Putamen (tissue), 1 donor: ENCODE measurements around the gene LRP1.
A peak's percentile ranks its signal among the peaks of the same experiment; 100 is the strongest.
"Not testable (repeated sequence)": the region's sequence is repeated elsewhere in the genome, so short reads cannot be mapped to it uniquely, and the experiment has no call there.

Experiments
- DNase-seq: peaks from one replicate; pipeline ENCODE4 v3.0.0-alpha.2; 2016; ENCODE audit warnings: low spot score

LRP1 gene

DNA sequence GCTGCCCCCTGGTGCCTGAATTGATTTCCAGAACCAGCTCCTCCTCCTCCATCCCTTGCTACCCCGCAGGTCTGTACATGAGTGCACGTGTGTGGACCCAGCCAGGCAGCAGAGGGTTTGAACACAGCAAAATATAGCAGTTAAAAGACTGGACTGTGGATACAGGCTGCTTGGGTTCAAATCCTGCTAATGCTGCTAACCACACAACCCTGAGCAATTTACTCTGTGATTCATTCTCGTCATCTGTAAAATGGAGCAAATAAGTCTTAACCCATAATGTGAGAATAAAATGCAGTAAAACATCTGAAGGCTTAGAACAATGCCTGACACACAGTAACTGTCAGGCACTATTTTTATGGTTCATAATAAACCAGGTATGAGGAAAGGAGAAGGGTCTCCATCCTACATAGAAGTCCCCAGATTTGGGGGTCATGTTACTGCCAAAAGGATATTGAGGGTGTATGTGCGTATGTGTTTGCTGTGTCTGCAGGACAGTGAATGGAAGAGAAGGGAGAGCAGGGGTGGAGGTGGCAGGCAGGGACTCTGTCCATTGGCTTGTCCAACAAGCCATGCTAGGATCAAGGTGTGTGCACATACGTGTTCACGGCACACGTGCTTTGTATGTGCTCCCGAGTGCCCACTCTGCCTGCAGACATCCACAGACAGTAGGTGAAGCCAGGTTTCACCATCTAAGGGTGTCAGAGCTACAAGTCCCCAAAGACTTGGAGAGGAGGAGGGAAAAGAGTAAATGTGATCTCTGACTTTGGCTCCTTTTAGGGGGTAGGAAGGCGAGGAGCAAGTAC is 15.6 kb upstream of the LRP1 start:
- no peak for DNase-seq

DNA sequence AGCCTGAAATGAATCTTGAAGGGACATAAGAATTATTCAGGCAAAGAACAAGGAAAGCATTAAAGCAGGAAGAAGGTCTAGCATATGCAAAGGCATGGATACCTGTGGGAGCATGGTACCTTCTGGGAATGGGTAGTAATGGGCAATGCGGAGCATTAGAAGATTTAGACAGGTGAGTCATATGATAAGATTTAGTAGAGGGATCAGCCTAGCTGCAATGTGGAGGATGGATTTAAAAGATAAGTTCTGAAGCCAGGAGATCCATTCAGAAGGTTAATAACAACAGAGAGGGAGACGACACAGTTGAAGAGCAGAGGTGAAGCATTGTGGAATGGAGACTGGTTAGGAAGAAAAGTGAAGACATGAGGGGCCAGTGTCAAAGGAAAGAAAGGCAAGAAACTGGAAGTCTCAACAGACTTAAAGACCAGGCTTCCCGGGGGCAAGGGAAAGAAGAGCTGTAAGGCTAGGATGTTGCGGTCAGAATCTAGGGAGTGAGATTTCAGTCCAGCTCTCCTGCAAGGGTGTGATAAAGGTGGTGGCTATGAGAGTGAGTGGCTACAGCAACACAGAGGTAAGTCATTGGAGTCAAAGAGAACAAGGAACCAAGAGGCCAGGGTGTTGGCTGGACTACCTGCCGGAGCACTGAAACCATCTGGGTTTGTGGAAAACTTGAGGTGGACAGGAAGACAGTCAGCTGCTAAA is 11.6 kb upstream of the LRP1 start:
- no peak for DNase-seq

DNA sequence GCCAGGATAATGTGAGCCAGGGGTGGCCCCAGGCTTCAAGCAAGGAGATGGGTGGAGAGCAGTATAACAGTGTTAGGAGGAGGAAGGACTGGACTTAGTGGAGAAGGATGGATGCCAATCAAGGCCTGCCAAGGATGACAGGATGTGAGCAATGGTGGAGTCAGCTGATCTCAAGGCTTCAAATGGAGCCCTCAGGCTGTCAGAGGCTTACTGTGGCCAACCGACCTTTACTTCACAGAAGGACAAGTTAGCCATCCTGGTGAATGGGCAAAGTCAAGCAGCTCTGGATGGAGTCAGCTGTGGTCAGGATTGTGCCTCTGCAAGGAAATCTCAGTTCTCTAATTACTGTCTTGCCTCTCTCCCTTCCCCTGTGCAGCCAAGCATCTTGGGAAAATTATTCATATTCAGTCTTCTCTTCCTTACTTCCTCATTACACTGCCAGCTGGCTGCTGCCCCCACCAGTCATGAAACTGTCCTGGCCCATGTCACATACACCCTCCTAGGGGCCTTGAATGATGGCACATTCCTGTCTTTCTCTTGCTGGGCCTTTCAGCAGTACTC is 9.5 kb upstream of the LRP1 start:
- no peak for DNase-seq

DNA sequence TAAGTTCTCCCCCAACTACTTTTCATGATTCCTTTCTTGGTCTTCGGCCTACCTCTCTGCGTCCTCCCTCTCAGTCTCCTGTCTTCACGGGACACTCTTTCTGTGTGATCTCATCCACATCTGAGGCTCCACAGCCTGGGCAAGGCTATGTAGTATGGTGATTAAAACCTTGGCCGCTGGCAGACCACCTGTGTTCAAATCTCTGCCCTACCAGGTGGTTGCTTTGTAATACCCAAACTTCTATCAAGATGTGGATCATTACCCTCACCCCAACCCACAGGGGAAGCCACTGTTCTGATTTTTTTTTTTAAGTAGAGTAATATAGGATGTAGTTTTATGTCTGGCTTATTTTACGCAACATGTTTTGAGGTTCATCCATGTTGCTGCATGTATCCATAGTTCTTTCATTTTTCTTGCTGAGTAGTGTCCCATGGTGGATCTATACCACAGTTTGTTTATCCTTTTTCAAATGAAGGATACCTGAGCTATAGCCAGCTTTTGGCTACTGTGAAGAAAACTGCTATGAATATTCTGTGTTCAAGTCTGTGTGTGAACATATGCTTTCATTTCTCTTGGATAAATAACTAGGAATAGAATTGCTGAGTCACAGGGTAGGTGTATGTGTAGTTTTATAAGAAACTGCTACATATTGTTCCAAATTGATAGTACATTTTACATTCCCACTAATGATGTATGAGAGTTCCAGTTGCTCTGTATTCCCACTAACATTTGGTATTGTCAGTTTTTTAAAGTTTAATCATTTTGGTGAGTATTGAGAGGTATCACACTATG is 8.8 kb upstream of the LRP1 start:
- no peak for DNase-seq

DNA sequence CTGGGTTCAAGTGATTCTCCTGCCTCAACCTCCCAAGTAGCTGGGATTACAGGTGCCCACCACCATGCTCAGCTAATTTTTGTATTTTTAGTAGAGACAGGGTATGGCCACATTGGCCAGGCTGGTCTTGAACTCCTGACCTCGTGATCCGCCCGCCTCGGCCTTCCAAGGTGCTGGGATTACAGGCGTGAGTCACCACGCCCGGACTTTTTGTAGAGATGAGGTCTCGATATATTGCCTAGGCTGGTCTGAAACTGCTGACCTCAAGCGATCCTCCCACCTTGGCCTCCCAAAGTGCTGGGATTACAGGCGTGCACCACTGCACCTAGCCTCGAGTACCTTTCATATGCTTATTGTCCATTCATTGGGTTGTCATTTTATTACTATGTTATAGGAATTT is 7.6 kb upstream of the LRP1 start:
- DNase-seq: not testable (repeated sequence)

DNA sequence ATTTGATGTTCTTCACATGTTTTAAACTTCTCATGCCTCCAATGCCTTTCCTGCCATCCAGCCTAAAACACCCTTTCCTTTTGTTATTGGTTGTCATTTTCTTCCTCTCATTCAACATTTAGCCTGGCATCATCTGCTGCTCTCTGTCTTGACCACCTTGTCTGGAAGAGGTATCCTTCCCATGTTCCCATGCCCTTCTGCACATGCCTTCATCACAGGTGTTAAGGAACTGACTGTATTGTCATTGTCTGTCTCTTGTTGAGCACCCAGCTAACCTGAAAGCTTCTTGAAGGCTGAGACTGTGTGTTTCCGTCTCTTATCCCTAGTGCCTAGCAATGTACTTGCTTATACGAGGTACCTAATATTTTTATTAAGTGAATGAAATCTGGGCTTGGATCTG is 4.5 kb upstream of the LRP1 start:
- no peak for DNase-seq

DNA sequence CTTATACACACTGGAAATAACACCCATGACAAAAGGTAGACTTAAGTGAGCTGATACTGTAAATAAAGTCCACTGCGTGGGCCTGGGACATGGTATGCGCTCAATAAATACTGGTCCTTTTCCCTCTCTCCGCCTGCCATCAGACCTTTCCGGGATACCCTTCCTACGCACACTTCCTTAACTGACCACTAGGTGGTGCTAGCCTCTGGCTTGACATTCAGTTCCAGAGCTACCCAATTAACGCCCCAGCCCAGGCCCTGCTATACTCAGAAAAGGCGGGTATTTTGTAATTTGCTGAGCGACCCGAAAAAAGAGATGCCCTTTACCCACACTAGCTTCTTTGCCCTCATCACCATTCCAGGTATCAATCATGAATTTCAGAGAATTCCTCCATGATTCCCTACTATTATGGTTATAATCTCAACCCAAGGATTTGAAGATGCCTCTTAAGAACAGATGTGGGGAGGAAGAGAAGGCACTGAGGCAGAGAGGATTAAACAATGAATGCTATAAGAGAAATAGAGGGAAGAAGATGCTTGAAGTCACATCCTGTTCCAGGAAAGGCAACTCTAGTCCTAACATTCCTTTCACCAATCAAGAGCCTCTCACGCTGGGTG is 3.9 kb upstream of the LRP1 start:
- DNase-seq: peak; percentile 76

DNA sequence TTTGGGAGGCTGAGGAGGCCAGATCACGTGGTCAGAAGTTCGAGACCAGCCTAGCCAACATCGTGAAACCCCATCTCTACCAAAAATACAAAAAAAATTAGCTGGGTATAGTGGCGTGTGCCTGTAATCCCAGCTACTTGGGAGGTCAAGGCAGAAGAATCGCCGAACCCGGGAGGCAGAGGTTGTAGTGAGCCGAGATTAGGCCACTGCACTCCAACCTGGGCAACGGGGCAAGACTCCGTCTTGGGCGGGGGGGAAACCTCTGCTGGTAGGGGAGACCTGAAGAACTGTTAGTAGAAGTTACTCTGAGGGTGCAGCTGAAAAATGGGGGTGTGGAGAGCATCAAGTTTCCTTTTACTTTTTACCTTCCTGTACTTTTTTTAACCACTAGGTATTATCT is 2.2 kb upstream of the LRP1 start:
- no peak for DNase-seq

DNA sequence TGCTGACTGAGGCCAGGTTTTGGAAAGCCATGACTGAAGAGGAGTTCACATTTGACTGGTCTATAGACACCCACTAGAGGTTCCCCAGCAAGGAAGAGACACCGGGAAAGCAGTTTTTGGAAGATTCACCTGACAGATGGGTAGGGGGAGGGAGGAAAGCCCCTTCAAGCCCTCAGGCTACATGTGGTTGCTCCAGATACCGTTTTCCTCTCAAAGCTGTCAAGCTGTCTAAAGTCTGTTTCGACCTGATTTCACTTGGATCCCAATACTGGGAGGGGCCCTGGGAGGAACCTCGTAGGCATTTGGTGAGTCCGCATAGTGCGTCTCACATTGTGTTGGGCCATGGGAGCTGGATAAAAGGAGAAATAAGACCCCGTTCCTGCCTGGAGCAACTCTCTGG is 1.7 kb upstream of the LRP1 start:
- no peak for DNase-seq

DNA sequence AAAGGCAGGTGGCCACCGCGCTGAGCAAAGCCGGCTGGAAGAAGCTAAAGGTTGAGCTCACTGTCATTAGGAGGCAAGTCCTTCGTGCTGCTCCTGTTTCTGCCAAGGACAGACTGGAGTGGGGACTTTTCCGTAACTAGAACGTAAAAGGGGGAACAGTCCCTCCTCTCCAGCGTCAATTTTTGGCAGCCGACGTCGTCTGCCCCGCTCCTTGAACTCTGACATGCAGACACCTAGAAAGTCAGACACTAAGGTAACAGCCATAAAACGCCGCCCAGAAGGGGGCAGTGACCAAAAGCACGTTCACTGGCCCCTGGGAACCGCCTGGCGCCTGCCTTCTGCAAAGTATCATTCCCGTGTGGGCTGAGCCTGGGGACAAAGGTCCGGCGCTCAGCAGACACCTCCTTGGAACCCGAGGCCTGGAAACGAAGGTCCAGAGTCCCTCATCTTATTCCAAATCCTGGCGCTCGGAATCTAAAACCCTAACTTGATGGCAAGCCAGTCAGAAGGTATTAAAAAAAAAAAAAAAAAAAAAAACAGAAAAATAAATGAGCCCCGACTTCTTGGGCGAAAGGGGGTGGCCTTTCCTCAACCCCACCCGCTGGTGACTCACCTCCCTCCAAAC is 1.1 kb upstream of the LRP1 start:
- DNase-seq: no peak

DNA sequence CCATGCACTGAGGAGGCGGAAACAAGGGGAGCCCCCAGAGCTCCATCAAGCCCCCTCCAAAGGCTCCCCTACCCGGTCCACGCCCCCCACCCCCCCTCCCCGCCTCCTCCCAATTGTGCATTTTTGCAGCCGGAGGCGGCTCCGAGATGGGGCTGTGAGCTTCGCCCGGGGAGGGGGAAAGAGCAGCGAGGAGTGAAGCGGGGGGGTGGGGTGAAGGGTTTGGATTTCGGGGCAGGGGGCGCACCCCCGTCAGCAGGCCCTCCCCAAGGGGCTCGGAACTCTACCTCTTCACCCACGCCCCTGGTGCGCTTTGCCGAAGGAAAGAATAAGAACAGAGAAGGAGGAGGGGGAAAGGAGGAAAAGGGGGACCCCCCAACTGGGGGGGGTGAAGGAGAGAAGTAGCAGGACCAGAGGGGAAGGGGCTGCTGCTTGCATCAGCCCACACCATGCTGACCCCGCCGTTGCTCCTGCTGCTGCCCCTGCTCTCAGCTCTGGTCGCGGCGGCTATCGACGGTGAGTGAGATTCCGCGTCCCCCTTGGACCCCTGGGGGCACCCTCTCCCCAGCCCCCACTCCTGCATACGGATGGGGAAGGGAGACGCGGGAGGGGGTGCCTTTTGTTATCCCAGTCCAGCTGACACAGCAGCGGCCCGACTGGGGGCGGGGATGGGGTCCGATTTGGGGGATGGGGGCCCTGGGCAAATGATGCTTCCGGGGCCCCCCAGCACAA is 400 bp downstream of the LRP1 start:
- DNase-seq: no peak

DNA sequence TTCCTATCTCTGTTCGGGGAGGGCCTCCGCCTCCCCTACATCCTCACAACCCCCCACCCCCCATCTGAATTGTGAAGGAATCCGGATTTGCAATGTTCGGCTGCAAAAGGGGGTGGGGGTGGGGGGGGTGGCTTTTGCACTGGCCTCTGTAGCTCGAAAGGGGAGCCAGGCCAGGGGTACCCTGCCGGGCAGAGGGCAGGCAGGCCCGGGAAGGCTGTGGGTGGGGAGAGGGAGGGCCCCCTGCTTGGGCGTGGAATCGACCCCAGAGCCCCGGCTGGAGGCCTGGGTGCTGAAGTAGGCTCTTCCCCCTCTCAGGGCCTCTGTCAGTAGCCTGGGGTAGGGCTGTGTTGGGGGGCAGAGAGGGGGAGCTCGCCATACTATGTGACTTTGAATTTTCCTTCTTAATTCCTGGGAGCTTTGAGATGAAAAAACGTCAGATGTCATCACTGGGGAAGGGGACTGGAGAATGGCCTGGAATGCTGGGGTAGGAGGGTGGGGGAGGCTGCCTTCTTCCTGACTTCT is 1.1 kb downstream of the LRP1 start:
- no peak for DNase-seq

DNA sequence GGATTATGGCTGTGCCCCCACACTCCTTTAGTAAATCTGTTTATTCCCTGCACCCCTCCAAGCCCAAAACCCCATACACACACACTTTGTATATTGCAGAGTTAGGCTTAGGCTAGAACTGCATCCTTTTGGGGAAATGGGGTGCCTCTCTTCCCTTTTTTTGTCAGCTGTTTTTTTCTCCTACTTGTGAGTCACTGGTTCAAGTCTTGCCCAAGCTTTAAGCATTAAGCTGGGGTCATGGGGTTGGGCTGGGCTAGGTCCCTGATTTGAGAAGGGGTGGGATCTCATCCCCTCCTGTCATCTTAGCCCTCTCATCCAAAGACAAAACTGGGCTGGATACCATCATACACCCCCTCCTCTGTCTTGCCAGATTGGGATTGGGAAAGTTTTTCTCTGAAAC is 1.6 kb downstream of the LRP1 start:
- no peak for DNase-seq

DNA sequence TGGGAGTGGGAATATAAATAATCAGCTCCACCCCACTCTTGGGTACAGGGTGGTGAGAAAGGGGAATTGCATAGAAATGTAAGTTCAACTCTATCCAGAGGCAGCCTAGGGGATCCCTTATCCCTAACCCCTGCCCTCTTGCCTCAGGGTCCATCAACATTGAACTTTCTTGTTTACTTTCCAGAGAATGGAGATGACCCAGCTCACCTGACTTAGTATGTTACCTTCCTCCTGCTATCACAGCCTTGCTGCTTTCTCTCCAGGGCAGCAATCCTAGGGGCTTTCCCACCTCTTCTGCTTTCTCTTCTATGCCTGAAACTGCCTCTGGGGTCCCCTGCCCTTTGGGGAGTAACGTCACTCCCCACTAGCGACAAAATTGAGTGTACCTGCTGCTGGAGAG is 2.7 kb downstream of the LRP1 start:
- DNase-seq: no peak

DNA sequence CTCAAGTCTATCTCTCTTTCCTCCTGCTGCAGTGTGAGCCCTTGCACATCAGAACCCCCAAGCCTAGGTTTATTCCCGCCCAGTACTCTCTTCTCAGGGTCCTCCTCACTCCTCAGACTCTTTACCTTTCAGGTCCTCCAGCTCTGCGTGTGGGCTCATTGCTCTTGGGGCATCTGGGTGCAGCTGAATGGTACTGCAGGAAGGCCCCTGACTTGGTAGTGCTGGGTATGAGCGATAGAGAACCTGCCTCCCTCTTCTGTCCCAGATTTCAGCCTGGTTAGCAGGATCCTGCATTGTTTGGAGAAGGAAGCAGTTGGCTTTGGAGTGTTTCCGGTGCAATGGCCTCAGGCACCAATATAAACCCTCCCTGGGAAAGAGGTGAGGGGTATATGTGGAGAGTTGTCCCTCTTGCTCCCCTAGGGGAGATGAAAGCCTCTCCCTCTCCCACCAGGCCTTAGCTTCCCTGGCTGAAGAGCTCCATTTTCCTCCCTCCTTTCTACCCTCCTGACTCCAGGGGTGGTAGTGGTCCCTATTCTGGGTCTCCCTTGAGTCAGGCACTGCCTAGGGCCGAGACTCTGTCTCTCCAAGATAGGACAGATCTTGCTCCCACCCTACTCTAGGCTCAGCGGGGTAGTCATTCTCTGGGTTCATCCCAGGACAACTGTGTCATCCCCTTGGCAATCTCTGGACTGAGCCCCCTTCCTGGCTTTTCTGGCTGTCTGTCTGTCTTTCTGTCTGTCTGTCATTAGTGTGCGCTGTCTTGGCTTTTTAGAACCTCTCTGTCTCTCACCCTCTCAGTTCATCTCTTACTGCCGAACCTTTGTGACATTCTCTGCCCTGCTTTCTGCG is 3.8 kb downstream of the LRP1 start:
- DNase-seq: no peak

DNA sequence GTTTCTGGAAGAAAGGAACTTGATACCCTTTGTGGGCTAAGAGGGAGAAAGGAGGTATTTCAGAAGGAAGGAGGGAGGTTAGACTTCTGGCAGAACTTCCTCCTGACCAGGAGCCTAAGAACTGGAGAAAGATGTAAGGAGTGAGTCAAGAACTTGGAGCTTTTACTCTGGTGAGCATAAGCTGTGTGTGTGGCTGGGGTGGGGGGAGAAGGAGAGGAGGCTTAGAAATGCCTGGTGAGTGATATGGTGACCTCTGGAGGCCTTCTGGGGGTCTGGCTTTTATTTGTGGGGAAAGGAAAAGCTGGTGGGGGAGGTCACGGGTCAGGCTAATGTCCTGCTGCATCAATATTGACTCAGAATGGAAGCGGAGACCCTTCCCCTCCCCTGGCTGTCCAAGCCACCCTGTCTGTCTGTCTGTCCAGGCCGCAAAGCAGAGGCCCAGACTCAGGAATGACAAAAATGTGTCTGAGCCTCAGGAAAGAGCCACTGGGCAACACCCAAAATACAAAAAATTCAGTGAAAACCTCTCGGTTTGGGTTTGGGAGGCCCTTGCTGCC is 4.8 kb downstream of the LRP1 start:
- DNase-seq: no peak

DNA sequence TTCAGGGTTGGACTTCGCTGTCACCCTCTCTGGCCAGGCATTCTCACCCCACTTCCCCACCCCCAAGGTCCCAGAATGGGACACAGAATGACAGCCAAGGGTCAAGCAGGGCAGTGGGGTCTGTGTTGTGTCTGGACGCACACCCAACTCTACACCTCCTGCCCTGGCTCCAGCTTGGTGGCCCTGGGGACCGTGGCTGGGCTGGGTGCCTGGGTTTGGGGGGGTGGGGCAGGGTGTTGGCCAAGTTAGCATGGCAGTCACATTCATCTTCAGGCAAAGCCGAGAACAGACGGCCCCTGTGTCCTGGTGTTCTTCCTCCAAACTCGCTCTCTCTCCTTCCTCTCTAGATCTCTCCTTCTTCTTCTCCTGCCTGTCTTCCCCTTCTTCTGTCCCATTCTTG is 5.6 kb downstream of the LRP1 start:
- no peak for DNase-seq

DNA sequence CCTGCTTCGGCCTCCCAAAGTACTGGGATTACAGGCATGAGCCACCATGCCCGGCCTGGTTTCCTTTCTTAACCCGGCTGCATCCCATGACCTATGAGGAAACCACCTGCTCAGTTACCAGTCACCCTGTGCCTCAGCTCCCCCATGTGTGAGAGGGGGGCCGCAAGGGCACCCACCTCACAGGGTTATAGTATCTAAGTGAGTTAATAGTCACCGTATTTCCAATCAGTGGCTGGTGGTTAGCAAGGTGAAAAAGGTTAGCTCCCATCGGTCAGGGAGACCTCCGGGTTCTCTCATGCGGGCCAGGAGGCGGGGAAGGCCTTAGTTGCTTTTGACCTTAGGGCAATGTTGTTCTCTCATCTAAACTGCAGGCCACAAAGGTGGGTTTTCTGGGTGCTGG is 6.7 kb downstream of the LRP1 start:
- DNase-seq: no peak

DNA sequence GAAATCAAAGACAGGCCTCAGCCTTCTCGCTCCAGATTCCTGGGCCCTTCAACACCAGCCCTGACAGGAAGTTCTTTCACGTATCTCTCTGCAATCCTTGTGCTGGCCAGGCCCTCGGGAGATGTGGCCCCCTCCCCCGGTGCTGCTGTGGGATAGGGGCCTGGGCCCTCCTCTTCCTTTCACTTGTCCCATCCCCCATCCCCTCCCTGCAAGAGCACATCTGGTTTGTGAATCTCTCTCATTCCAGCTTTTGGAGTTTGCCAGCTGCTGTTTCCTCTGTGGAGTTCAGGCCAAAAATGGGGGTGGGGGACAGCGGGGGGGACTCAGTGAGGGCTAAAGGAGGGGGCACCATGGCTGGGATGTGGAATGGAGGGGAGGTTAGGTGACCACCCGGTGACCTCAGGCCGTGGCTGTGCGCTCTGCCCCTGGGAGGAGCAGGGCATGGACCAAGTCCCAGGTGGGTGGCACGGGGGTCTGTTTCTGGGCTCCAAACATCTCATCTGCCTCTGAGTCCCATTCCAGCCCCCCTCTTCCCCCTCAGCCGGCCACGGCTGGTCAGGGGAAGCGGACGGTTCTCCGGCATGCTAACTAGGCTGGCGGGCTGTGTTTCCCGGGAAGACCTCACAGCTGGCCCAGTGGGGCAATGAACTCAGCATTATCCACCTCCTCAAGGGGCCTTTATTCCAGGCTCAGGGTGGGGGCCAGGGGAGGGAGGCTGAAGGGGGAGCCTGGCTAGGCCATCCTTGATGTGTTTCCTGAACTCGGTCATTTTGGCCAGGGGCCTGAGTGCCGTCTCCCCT is 7.4 kb downstream of the LRP1 start:
- peak; percentile 88 for DNase-seq
